Measurements from ENCODE around the gene MYO3B. TPM values are rescaled to one million over a fixed set of nuclear protein-coding genes. Genes with fewer than 3 reads are reported as not detected.
"Not testable (repeated sequence)": the region's sequence is repeated elsewhere in the genome, so short reads cannot be mapped to it uniquely, and the experiment has no call there.

Gene MYO3B
- total RNA-seq, 1 donor from 2014 or later = 0.05 TPM

DNA sequence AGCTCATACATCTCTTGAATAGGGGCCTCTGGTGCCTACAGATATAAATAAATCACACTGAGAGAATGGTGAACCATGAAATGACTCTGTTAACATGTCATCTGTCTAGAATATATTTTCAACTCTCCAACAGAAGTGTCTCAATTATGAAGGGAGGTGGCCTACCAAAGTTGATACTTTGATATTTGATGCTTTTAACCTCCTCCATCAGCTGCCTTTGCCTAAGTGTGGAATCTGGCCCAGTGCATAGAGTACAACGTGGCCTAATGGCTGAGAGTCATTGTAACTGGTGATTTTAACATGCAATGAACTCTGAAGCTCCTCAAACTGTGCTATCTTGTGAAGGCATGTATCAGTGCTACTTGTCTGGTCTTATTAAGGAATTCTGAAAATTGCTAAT is 93.4 kb downstream of the MYO3B start:
- TF ChIP-seq, protein P1, sequence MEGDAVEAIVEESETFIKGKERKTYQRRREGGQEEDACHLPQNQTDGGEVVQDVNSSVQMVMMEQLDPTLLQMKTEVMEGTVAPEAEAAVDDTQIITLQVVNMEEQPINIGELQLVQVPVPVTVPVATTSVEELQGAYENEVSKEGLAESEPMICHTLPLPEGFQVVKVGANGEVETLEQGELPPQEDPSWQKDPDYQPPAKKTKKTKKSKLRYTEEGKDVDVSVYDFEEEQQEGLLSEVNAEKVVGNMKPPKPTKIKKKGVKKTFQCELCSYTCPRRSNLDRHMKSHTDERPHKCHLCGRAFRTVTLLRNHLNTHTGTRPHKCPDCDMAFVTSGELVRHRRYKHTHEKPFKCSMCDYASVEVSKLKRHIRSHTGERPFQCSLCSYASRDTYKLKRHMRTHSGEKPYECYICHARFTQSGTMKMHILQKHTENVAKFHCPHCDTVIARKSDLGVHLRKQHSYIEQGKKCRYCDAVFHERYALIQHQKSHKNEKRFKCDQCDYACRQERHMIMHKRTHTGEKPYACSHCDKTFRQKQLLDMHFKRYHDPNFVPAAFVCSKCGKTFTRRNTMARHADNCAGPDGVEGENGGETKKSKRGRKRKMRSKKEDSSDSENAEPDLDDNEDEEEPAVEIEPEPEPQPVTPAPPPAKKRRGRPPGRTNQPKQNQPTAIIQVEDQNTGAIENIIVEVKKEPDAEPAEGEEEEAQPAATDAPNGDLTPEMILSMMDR (IDR thresholded peaks at IDR 0.05; ENCODE audit: borderline replicate concordance) = no peak
- H3K27ac ChIP-seq (replicated peaks) = no peak overlapping the region
- H3K36me3 ChIP-seq = no peaks in the 10 kb centered on the region
- intact Hi-C loops (cut with micrococcal nuclease) = no loop called here
- peak; percentile 19 for DNase-seq
- no peaks in the 10 kb centered on the region for H3K27me3 ChIP-seq (ENCODE audit: low read depth)
- no peaks in the 10 kb centered on the region for H3K9me3 ChIP-seq (replicated peaks)
- H3K4me3 ChIP-seq = no peak overlapping the region
- H3K4me1 ChIP-seq = no peaks in the 10 kb centered on the region

DNA sequence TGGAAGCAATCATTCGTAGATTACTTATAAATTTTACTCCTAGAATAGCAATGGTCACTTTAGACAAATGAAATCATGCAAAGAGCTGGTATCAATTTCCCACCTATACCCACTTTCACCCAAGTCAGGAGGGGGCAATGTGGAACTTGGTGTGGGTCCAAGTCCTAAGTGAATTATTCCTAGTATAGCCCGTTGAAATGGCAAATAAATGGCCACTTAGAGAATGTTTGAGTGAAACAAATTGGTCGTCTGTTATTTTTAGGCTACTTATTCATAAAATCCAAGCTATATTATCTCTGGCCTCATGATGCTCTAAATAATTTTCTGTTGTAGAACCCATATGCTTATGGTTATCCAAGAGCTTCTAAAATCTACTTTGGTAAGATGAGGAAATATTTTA is 98.1 kb downstream of the MYO3B start:
- TF ChIP-seq, protein P1 (IDR thresholded peaks at IDR 0.05; ENCODE audit: borderline replicate concordance) = no peak
- no peak for DNase-seq
- H3K4me3 ChIP-seq = no peak overlapping the region
- no peaks in the 10 kb centered on the region for H3K36me3 ChIP-seq
- intact Hi-C loops (cut with micrococcal nuclease) = no loop called here
- no peaks in the 10 kb centered on the region for H3K4me1 ChIP-seq
- H3K27me3 ChIP-seq (ENCODE audit: low read depth) = no peaks in the 10 kb centered on the region
- H3K9me3 ChIP-seq (replicated peaks) = peaks cover 8% of the 10 kb centered on the region
- no peak overlapping the region for H3K27ac ChIP-seq (replicated peaks)

DNA sequence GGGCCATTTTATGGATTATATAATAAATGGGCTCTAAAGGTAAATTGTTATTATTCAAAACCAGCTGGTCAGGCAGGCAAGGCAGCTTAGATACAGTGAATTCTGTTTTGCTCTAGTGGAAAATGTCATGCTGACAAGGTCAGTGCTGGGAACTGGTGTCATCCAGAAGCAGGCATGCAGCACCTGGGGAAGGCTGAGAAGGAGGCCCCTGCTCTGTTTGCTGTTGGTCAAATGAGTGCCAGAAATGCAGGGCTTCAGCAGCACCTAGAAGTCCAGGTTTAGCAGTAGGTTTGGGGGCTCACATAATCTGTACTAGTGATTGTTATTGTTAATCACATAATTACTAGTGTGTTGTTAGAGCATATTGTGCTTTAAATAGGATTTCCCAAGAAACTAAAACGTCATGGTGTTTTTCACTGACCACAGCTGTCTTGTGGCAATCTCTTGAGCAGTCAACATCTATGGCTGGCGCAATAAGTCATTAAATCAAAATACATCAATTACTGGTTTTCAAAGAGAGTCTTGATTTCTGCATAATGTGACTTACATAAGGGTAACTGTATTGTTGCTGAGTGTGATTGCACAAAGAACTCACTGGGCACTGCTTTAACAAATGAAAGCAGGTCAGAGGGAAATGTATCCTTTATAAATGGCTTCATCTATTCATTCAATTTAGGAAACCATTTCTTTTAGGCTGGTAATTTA is 99.1 kb downstream of the MYO3B start:
- TF ChIP-seq, protein P1 (IDR thresholded peaks at IDR 0.05; ENCODE audit: borderline replicate concordance) = no peak
- Histone ChIP-seq H3K9me3 (replicated peaks) (peaks cover 10% of the 10 kb centered on the region), H3K27ac (replicated peaks) (no peak overlapping the region), H3K4me1 (no peaks in the 10 kb centered on the region), H3K36me3 (no peaks in the 10 kb centered on the region), H3K27me3 (ENCODE audit: low read depth) (no peaks in the 10 kb centered on the region), H3K4me3 (no peak overlapping the region)
- intact Hi-C loops (cut with micrococcal nuclease) = no loop called here
- DNase-seq = no peak

DNA sequence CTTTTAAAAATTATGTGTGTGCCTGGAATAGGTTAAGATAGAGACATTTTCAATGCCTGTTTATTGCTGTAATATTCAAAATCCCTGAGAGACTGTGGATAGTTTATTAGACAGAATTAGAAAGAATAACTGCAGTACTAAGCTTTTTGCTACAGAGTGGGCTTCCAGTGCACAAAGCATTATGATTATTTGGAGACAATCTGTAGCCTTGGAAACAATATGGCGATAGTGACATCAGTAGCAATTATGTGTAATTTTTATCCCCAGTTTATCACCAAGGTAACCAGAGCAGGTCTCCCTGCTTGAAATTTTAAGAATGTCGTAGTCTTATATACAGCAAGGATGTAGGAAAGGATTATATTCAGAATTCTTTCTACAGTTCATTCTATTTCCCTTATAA is 100.0 kb downstream of the MYO3B start:
- Histone ChIP-seq H3K9me3 (replicated peaks) (peaks cover 10% of the 10 kb centered on the region), H3K4me3 (no peak overlapping the region), H3K36me3 (no peaks in the 10 kb centered on the region), H3K4me1 (no peaks in the 10 kb centered on the region), H3K27ac (replicated peaks) (no peak overlapping the region), H3K27me3 (ENCODE audit: low read depth) (no peaks in the 10 kb centered on the region)
- DNase-seq = no peak
- intact Hi-C loops (cut with micrococcal nuclease) = no loop called here
- TF ChIP-seq, protein P1 (IDR thresholded peaks at IDR 0.05; ENCODE audit: borderline replicate concordance) = no peak

DNA sequence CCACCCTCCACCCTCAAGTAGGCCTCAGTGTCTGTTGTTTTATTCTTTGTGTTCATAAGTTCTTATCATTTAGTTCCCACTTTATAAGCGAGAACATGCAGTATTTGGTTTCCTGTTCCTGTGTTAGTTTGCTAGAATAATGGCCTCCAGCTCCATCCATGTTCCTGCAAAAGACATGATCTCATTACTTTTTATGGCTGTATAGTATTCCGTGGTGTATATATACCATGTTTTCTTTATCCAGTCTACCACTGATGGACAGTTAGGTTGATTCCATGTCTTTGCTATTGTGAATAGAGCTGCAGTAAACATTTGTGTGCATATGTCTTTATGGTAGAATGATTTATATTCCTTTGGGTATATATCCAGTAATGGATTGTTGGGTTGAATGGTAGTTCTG is 101.7 kb downstream of the MYO3B start:
- DNase-seq; H3K4me1 ChIP-seq; H3K4me3 ChIP-seq; intact Hi-C loops (cut with micrococcal nuclease); H3K27me3 ChIP-seq (ENCODE audit: low read depth); H3K27ac ChIP-seq (replicated peaks); H3K36me3 ChIP-seq: not testable (repeated sequence)
- peaks cover 10% of the 10 kb centered on the region for H3K9me3 ChIP-seq (replicated peaks)

DNA sequence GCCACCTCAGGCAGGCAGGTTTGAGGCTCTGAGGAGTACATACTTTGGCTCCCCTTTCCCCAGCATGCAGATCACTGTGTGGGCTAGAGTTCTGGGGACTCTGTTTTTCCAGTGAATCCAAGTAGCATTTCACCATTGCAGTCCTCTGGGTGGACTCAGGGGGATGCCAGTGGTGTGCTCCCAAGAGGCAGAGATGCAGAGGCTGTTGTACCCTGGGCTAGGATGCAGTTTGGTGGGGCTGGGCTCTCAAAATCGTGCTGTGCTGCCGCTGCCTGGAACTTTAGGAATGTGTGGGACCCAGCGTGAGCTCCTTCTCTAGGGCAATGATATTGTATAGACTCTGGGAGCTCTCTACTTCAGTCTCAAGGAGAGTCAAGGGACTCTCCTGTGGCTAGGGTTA is 104.9 kb downstream of the MYO3B start:
- H3K9me3 ChIP-seq (replicated peaks) = peaks cover 10% of the 10 kb centered on the region
- no peaks in the 10 kb centered on the region for H3K36me3 ChIP-seq
- H3K27me3 ChIP-seq (ENCODE audit: low read depth) = no peaks in the 10 kb centered on the region
- intact Hi-C loops (cut with micrococcal nuclease) = no loop called here
- no peak overlapping the region for H3K27ac ChIP-seq (replicated peaks)
- DNase-seq = no peak
- H3K4me1 ChIP-seq = no peaks in the 10 kb centered on the region
- TF ChIP-seq, protein P1 (IDR thresholded peaks at IDR 0.05; ENCODE audit: borderline replicate concordance) = no peak
- no peak overlapping the region for H3K4me3 ChIP-seq
